CD4-positive, alpha-beta T cell treated with Interleukin-12 subunit alpha and Interleukin-12 subunit beta, for 1 hour (primary cell): ENCODE data around the gene ADGRD1.

Source experiments
- DNase-seq: peaks from one replicate; pipeline ENCODE4 v3.0.0-alpha.2; 2020

The ADGRD1 gene

DNA sequence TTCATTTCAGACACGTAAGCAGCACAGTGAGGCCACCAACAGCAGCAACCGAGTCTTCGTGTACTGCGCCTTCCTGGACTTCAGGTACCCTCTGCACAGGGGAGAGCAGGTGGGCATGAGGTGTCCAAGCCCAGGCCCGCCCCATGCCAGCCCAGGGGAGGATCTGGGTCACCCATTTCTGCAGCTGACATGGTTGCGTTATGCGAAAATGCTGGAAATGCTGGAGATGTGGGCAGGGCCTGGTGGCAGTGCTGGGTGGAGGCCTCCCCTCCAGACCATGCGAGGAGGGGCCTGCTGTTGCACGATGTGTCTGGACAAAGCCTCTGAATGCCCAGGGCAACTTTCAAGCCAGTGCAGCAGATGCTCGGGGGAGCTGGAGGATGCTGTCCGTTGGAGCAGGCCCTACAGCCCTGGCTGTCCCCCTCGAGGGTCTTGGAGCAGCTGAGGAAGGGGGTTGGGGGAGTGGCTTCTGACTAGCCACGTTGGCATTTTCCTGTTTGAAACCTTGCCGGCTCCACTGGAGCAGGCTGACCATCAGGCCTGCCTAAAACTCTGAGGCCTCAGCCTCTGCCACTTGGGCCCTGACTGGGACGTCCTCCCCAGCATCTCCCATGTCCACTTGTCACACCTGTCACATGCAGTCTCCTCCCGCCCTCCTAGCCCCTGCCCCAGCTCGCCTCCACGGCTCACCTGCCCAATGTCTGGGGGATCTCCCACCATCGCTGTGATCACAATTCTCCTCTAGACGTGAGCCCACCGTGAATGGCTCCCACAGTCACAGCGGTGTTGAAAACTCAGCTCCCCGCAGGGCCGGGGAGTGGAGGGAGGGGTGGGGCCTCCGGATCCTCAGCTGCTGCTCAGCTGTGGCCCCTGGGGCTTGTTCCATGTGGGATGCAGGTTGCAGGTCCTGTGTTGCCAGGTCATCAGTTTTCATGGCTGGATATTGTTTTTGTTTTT lies 123.4 kb downstream of the ADGRD1 start:
- DNase-seq: no peak

DNA sequence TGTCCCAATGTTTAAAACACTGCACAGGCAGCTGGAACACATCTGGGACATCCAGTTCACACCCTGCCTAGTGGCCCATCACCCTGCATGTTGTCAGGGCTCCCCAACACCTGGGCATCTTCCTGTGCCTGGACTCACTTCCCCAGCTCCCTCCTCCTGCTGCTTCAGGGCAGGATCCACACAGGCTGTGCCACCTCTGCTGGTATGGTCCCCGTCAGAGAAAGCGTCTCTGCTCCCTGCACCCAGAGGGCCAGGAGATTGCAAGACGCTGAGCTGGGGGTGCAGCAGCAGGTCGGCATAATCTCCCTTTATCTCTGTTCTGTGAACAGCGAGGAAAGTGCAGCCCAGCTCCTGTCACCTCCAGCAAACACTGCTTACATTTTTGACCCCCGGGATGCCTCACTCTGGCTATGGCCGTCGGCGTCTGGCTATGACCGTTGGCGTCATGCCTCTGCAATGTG lies 124.3 kb downstream of the ADGRD1 start:
- no peak for DNase-seq

DNA sequence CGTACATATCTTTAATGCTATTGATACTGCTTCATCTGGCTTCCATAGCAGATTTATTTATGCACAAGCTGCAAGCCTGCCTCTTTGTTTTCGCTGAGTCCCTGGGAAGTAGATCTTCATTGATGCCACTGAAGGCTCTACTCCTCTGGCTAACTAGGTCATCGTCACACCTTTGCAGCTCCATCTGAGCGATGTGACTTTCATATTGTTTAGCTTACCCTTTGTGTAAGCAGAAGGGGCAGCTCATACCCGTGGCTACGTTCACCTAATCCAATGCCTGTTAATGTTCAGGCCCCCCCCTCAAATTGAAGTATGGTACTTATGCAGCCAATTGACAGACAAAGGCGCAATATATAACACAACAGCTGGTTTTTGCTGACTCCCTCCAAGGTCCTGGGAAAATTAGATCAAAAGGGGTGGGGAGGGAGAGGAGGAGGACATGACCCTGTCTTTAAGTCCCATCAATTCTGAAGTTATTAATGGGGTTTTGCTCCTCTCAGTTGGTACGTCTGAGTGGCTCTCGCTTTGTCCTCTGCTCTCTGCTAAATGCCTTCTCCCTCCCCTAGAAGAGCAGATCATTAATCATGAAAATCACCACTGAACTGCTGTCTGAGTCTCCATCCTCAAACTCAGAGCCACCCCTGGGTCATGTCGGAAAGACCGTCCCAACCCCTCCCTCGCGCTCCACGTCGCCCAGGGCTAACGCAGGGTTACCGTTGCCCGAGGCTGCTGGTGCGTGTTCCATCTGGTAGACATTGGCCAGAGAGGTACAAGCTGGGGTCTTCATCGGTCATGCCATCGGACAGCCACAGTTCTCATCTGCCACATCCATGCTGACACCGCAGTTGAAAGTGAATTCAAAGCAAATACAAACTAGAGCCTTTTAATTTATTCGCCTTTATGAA lies 128.8 kb downstream of the ADGRD1 start:
- no peak for DNase-seq

DNA sequence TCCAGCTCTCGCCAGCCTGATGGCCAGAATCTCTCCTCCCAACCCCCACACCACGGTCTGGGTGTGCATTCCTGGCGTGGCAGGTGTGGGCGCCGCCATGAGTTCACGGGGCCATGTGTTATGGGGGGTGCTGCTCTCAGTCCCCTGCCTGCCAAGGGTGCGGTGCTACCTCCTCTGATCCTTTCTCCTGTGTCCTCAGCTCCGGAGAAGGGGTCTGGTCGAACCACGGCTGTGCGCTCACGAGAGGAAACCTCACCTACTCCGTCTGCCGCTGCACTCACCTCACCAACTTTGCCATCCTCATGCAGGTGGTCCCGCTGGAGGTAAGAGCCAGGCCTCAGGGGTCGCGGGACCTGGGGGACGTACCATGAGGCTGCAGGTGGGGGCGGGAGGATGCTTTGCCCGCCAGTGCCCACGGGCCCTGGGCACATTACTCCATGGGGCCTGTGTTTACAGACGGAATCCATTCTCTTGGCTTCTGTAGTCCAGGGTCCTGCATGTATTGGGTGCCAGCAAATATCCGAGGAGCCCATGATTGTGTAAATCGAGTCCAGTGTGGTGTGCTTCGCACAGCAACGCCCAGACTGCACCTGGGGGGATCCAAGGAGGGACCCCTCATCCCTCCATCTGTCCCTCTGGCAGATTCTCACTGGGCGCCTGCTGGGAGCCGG lies 130.8 kb downstream of the ADGRD1 start:
- DNase-seq: no peak

DNA sequence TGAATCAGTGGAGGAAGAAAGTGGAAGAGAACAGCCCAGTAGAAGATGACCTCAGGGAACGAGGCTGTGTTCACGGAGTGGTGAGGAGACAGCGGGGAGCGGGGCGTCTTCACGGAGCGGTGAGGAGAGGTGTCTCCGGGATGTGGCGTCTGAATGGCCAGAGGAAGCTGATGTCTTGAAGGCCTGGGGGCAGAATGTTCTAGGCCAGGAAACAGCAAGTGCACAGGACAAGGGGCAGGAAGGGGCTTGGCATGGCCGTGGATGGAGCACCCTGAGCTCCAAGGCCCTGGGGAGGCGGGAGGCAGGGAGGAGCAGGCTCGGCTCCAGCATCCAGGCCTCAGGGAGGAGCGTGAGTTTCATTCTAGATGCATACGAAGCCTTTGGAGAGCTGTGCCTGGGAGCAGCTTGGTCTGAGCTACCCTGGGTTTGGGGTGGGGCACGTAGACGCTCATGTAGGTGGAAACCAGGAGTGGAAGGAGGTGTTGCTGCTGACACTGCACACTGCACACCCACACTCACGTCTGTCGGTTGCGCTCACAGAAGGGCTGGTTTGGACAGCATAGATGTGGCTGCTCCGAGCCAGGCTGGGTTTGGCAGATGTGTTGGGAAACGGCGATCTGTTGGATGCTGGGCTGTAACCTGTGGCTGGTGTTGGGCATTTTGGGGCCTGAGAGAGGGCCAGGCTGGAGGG lies 131.6 kb downstream of the ADGRD1 start:
- no peak for DNase-seq

DNA sequence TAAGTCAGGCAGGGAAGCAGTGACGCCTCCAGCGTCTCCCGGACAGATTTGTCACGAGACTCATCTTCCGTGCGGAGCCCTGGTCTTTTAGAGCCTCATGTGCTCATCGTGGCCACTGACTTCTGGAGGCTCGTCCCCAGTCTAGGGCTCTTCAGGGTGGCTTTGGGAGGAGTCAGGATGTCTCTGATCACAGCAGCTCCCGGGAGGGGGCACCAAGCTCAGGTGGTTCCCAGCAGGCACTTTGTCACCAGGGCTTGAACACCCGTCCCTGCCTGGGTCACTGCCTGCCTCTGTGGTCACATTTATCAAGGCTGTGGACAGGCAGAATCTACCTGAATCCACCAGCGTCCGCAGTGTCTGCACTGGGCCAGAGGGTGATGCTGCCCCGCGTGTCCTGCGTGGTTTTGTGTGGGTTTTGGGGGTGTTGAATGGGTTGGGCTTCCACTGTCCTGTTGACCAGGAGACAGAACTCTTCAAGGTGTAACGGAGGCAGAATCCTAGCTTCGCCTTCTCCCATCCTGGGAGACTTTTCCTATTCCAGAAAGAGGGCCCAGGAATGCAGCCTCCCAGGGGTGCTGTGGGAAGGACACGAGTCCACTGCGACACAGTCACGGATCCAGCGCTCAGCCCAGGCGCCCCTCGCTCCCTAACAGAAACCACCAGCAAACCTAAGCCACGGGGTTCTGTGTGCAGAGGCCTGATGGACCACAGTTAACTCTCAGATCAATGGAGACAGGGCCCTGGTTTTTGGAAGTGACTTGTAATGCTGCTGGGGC lies 132.3 kb downstream of the ADGRD1 start:
- DNase-seq: no peak

DNA sequence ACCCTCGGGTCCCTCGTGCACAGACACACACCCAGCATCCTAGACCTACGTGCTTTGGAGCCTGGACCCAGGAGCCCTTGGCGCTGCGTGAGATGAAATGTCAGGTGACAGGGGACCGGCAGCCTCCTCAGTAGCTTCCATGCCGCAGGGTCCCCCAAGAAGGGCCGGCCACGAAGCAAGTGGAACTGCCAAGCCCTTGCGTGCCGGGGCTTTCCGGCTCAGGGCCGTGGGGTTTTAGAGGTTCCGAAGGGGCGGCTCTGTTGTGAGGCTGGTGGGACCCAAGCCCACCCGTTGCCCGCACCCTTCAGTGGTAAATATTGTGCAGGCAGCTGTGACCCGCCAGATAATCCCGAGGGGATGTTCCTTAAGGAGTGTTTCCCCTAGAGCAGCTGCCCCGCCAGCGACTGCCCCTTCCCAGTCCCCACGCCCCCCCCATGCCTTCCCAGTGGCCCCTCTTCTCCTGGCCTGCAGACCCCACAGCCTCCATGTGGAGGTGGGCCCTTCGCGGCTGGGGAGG lies 133.7 kb downstream of the ADGRD1 start:
- DNase-seq: no peak

DNA sequence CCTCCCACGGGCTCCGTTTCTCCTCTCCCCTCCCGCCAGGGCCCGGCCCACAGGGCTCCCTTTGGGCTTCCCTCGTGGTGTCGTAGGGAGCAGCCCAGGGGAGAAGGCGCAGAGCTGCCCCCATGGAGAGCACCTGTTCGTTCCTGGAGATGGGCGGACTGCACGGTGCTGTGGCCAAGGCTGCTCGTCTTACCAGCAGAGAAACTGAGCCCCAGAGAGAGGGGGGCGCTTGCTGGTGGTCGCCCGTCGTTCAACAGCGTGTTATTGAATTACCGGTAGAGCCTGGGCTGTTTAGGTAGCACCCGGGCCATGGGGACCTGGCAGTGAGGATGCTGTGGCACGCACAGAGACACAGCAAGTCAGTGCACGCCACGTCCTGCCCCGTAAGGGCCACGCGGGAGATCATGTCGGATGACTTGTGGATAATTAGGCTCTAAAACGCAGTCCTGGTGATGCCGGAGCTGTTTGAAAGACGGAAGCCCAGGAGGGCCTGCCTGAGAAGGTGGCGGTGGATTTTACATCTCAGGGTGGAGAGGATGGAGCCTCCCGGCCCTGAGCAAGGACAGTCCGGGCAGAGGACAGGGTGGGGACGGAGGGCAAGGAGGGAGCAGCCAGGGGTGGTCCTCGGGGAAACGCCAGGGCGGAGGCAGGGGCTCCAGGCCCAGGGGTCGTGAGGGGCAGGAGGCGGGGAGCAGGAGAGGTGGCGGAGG lies 134.4 kb downstream of the ADGRD1 start:
- no peak for DNase-seq

DNA sequence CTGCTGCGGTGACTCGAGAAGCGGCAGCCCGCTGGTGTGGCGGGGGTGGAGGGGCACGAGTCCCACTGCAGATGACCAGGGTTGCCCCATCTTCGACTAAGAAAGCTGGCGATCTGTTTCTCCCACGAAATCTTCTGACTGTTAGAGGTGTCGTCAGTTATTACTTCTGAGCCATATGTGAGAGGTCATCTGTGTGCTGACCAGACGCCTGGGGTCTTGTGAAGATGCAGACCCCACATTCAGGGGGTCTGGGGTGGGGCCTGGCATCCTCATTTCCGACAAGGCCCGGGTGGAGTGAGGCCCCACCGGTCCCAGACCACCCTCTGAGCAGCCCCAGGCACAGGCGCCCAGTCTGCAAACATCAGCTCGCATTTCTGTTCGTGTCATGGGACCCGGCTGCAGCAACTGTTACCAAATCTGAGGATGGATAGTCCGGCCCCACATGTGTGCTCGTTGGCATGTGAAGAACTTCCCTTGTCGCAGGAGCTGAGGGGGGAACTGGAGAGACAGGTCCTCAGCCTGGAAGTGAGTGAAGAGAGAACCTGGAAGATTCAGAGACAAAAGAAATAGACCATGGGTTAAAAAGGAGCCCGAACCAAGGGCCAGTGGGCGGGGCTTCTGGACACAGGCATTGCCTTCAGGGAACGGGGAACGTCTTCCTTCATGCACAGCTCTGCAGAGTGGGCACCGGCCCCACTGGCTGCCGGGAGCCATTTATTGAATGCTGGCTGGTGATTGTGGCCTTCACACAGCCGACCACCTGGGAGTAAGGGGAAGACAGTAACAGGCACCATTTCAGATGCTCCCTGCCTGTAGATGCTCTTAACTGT lies 135.2 kb downstream of the ADGRD1 start:
- DNase-seq: no peak

DNA sequence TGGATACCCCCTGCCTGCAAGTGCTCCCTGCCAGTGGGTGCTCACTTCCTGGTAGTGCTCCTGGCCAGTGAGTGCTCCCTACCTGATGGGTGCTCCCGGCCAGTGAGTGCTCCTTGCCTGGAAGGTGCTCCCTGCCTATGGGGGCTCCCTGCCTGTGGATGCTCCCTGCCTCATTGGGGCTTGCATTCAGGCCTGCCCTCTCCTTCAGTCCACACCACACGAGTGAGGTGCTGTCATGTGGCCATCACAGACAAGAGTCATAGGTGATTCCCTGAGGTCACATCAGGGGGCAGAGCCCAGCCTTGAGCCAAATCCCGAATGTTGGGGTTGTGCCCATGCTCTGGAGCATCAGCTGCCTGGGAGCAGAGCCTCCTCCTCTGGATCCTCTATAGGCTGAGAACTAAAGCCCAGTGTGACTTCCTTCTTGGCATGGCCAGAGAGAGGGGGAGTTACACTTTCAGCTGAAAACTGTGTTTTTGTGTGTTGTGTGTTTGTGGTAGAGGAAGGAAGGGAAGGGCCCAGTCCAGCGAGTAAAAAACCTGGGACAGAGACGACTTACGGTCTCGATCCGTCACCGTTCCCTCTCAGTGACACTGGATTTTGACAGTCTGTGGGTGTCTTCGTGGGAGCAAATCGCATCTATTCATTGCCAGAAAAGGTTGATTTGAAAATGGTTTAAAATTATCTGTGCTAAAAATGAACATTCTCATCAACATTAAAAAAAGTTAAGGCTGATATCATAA lies 136.0 kb downstream of the ADGRD1 start:
- no peak for DNase-seq

DNA sequence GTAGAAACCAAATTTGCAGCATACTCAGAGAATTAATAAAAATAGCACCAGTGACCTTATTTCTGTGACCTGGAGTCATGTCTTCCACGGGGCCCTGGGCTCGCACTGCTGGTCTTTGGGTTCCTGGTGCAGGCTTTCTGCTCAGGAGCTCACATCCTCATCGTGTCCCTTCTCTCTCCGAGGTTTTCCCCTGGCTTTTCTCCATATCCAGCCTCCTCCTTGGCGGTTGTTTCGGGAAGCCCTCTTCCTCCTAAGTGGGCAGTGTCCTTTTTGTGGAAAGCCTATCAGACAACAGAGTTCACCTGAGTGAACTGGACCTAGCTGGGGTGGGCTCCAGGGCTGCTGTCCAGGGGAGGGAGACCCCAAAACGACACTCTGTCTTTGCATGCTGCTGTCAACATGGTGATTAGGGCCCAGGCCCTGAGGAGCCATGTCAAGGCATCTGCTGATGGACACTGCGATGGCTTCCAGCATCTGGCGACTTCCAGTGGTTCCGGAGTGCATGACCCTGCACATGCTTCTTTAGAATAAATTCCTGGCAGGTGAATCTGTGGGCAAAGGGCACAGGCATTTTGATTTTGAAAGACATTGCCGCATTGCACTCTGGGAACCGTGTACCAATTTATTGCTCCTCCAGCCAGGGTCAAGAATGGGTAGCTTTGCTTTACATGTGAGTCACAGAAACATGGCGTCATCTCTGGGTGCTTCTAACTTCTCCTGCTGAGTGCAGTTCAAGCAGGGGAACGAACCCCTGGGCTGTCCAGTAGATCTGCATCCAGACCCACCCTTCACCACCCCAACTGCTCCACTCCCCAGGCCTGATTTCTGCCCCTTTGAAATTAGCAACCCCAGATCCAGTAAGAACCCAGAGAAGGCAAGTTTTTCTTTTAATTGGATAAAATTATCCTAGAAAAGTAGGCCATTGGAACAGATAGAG lies 136.8 kb downstream of the ADGRD1 start:
- no peak for DNase-seq

DNA sequence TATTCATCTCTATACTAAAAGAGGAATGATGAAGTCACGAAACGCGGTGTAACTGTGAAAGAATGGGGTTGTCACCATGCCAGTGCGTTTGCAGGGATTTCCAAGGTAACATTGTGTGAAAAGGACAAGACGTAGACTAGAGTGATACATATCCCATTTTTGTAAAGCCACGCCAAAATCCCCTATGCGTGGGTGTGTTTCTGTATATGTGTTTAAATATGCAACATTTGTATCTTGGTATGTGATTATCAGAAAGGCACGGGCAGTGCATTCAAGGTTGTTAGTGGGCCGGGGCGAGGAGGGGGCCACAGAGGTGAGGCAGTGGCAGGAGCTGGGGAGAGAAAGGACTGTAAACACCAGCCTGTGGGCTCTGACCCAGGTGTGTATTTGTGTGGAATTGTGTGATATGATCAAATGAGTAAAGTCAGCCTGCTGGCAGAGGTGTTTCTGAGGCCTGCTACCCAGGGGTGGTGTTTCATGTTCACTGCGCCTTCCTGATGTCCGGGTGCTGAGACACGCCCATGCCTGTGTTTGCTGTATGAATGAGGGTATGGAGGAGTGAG lies 137.8 kb downstream of the ADGRD1 start:
- DNase-seq: no peak

DNA sequence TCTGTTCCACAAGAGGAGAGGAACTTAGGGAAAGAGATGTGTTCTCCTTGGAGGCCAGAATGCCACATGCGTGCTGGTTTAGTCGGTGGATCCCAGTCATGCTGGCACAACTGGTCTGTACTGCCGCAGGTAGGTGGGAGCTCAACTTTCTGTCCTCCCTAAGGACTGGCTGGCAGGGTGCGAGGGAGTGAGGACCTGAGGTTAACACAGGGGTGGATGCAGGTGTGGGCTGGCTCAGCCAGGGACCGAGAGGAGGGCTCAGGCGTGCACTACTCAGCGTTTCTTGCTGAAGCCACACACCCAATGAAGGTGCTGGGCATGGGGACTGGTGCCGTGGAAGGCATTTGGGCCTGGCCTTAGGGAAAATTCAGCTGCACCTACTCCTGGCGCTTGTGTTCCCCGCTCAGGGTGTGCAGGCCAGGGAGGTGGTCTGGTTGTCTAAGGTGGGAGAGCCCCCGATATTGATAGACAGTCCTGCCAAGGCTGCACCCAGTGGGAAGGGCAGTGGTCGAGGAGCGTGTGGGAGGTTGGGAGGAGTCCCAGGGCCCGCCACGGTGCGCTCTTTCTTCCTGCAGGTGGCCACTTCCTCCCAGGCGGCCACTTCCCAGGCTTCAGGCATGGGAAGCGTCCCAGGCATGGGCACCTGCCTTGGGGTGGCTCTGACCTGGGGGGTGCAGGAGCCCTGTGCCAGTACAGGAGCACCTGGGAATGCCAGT lies 138.4 kb downstream of the ADGRD1 start:
- no peak for DNase-seq

DNA sequence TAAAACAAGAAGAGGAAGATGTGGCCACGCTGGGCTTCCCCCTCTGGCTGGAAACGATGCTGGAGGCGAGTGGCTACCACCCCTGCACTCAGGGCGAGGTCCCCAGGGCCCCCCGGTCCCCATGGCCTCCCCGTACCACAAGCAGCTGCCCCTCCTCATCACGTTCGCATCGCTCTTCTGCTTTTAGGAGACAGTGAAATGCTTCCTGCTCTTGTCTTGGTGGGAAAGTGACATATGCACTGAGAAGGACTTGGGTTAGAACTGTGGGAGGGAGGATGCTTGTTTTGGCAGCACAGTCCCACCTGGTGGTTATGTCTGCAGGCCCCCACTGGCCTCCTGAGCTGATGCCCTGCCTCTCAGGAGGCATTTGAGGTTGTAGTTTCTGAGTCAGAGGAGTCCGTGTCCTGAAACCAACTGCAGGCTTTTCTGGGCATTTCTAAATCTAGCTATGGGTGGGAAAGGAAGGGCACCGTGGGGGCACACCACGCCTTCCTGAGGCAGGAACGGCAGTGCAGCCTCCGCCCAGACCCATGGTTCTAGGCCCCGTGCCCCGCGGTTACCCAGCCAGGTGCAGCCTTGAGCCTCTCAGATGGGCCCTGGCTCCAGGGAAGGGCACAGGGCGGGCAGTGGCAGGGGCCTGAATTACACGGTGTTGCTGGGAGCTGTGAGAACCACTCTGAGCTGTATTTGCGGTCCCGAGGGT lies 139.3 kb downstream of the ADGRD1 start:
- DNase-seq: peak; percentile 23

DNA sequence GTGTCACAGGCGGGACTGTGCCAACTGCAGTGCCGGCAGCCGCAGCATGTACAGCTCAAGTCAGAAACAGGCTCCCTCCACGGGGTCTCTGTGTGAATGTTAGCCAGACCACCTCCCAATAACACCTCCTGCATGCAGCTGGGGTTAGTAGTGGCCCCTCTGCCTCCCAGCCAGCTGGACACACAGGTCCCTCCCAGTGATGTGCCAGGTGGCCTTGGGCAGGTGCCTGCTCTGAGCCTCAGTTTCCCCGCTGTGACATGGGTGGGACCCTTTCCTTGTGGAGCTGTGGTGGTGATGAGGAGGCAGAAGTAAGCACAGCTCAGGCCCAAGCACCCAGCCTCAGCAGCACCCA lies 139.9 kb downstream of the ADGRD1 start:
- DNase-seq: no peak
